ENCODE results near the gene HM13.

DNA sequence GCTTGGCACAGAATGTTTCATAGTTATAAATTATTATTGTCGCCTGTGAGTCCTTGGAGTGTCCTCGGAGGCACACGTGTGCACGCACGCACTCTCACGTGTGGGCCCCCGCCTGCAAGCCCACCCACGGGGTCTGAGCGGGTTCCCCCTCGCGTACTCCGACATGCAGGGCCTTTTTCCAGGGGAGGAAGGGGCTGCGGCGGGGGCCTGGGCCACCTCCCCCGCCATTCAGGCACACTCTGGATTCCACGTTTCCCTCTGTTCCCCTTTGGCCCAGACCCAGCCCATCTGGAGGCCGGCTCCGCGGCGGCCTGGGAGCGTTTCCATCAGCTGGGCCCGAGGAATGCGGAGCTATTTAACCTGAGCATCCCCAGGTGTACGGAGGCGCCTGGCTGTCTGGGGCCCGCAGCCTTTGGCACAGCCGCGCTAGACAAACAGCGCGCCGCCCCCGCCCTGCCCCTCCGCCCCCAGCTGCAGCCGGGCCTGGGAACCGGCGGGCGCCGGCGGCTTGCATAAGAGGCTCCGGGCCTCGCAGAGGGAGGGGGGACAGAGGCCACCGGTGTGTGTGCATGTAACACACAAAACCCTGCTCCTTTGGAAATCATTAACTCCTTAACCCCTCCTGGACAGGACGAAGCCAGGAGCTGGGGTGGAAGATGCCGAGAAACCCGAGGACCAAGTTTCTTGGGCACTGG lies 94.2 kb downstream of the HM13 start:
- TF ChIP-seq CTCF (IDR thresholded peaks at IDR 0.05) (no peak), EZH2 (IDR thresholded peaks at IDR 0.05; ENCODE audit: borderline replicate concordance, insufficient read depth, low read depth, low read length, poor library complexity, severe bottlenecking) (no peak)
